ENCODE measurements around the gene HEYL.
"Not testable (repeated sequence)": the region's sequence is repeated elsewhere in the genome, so short reads cannot be mapped to it uniquely, and the experiment has no call there.

HEYL gene

GRCh38 chr1:39635871-39636210, 3.6 kb downstream of the HEYL start:
- no peak for DNase-seq (ENCODE audit: low read depth)

GRCh38 chr1:39635205-39635870, 4.1 kb downstream of the HEYL start:
- no peak for DNase-seq (ENCODE audit: low read depth)

- no peak for DNase-seq (ENCODE audit: low read depth)
These were observed 6.0 kb downstream of the HEYL start for GRCh38 chr1:39633422-39633821.

- DNase-seq (ENCODE audit: low read depth): no peak
These were observed 6.6 kb downstream of the HEYL start for GRCh38 chr1:39632682-39633417.

- no peak for DNase-seq (ENCODE audit: low read depth)
These were observed 7.1 kb downstream of the HEYL start for GRCh38 chr1:39632323-39632681.

- DNase-seq (ENCODE audit: low read depth): no peak
These were observed 7.8 kb downstream of the HEYL start for GRCh38 chr1:39631361-39632322.

GRCh38 chr1:39628807-39629350, 10.6 kb downstream of the HEYL start:
- DNase-seq (ENCODE audit: low read depth): no peak

- no peak for DNase-seq (ENCODE audit: low read depth)
These were observed 12.8 kb downstream of the HEYL start for GRCh38 chr1:39626646-39627045.

- no peak for DNase-seq (ENCODE audit: low read depth)
These were observed 13.8 kb downstream of the HEYL start for GRCh38 chr1:39625462-39626273.

- no peak for DNase-seq (ENCODE audit: low read depth)
These were observed 14.4 kb downstream of the HEYL start for GRCh38 chr1:39625009-39625408.

- no peak for DNase-seq (ENCODE audit: low read depth)
These were observed 16.4 kb downstream of the HEYL start for GRCh38 chr1:39623053-39623452.

GRCh38 chr1:39622427-39622826, 17.0 kb downstream of the HEYL start:
- no peak for DNase-seq (ENCODE audit: low read depth)

- DNase-seq (ENCODE audit: low read depth): no peak
These were observed 18.7 kb downstream of the HEYL start for GRCh38 chr1:39620659-39621165.

GRCh38 chr1:39617488-39618049, 21.9 kb downstream of the HEYL start:
- DNase-seq (ENCODE audit: low read depth): no peak

GRCh38 chr1:39615086-39615673, 24.3 kb downstream of the HEYL start:
- DNase-seq (ENCODE audit: low read depth): no peak

- no peak for DNase-seq (ENCODE audit: low read depth)
These were observed 25.0 kb downstream of the HEYL start for GRCh38 chr1:39614488-39614887.

GRCh38 chr1:39613250-39613649, 26.2 kb downstream of the HEYL start:
- no peak for DNase-seq (ENCODE audit: low read depth)

- DNase-seq (ENCODE audit: low read depth): peak; percentile 10
These were observed 29.7 kb downstream of the HEYL start for GRCh38 chr1:39609618-39610331.

GRCh38 chr1:39608921-39609320, 30.5 kb downstream of the HEYL start:
- no peak for DNase-seq (ENCODE audit: low read depth)

- not testable (repeated sequence) for DNase-seq (ENCODE audit: low read depth)
These were observed 35.8 kb downstream of the HEYL start for GRCh38 chr1:39603677-39604076.

Measured in non-pigmented ciliary epithelial cell (primary cell).